IPS-NIHi7 (cell line): ENCODE data around the gene USB1.
"Not testable (repeated sequence)": the region's sequence is repeated elsewhere in the genome, so short reads cannot be mapped to it uniquely, and the experiment has no call there.

Experiments used
- DNase-seq: peaks from one replicate; pipeline ENCODE4 v3.0.0; 2012; ENCODE audit warnings: mixed read lengths; ENCODE audit errors: extremely low spot score

Gene USB1

DNA sequence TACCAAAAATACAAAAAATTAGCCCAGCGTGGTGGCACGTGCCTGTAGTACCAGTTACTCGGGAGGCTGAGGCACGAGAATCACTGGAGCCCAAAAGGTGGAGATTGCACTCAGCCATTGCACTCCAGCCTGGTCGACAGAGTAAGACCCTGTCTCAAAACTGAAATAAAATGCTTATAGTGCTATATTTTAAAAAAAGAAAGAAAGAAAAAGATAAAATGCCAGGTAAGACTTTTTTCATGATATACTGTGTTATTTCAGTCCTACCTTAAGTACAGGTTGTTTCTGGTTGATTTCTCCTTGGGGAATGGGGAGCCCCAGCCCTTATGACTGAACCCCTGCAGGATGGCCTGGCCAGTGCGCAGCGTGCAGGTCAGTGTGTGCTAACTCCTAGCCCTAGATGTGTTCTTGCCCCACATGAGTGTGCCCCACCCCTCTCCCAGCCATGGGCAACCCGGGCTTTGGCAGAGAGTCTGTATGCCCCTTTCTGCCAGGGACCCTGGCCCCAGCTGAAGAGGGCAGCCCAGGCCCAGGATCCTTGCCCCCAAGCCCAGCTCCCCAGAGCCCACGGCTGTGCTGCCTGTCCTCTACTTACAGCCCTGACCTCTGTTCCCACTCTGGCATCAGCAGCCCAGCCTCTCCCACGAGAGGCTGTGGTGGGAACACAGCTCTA lies 31.6 kb upstream of the USB1 start:
- DNase-seq = no peak

DNA sequence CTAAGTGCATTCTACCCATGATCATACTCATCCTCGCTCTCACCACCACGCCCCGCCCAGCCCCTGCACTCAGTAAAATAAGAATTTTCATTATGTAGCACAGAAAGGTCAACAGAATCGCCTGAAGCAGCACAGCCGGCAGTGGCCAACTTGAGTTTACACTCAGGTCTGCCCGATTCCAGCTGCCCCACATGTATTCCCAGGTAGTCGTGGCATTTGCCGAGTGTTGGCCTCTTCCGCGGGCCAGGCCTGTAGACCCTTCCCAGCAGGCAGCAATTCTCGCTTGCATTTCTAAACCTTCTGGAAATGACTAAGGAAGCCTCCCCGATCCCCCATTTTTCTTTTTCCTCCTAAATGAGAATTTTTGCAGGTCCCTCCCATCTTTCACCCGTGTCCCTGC lies 30.9 kb upstream of the USB1 start:
- DNase-seq = no peak

DNA sequence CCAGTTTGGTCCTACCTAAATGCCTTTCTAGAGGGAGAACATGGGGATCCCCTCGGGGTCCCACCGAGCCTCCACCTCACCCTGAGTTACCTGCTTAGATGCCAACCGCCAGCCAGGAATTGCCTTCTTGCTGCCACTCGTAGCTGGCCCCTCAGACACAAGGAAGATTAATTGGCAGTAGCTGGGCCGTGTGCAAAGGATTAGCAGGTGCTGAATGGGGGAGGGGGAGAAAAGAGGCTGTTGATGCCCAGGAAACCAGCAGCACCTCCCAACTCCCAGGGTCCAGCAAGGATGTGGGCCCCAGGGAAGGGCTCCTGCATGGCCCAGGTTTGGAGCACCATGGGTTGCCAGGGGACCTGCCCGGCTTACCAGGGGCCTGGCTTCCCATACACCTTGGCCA lies 30.2 kb upstream of the USB1 start, which contains the start of gene CNGB1:
Gene CNGB1, minus strand, starts transcription at position 159 of the 400 bp plus-strand sequence. CDS start 3,842 bp downstream, outside the sequence.
- no peak for DNase-seq

DNA sequence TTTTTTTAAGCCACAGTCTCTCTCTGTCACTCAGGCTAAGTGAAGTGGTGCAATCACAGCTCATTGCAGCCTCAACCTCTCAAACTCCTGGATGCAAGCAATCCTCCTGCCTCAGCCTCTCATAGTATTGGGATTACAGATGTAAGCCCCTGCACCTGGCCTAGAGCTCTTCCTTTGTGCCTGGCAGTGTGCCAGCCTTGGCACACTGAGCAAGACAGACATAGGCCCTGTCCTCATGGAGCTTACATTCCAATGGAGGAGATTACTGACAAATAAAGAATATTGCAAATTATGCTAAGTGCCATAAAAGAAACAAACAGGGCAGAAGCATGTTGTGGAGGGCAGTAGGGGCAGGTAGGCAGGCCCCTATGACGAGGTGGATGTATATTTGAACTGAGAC lies 29.4 kb upstream of the USB1 start:
- no peak for DNase-seq

DNA sequence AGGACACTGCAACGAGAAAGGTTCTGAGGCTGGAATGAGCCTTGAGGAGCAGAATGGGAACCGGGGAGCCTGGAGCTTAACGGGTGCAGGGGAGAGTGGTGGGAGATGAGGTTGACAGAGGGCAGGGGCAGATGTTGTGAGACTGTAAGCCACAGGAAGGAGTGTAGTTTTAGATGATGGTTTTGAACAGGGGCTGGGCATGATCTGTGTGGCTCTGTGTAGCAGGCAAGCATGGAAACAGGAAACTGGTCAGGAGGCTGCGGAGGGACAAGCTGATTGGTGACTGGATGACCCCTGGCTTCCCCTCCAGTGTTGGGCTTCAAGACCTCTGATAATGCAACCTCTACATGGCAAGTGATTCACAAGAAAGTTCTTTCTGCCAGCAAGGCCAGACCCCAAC lies 28.9 kb upstream of the USB1 start:
- DNase-seq = no peak

DNA sequence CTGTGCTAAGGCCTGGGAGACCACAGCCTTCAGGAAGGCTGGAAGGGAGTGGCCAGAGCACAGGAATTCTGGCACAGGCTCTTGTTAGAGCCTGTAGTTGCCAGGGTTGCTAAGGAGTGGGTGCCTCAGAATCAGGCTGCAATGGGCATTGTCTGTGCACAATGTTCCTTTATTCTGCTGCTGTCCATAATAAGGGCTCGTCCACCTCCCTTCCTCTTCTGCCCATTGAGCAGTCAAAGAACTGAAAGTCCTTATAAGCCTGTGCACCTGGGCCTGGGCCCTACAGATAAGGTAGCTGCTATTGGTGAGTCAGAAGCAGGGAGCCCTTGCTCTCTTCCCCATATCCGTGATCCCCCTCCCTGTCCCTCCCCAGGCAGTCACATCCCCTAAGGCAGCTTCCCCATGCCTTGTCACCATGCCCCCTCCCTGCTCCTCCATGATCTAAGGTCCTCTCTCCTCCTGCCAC lies 24.8 kb upstream of the USB1 start:
- DNase-seq = no peak

DNA sequence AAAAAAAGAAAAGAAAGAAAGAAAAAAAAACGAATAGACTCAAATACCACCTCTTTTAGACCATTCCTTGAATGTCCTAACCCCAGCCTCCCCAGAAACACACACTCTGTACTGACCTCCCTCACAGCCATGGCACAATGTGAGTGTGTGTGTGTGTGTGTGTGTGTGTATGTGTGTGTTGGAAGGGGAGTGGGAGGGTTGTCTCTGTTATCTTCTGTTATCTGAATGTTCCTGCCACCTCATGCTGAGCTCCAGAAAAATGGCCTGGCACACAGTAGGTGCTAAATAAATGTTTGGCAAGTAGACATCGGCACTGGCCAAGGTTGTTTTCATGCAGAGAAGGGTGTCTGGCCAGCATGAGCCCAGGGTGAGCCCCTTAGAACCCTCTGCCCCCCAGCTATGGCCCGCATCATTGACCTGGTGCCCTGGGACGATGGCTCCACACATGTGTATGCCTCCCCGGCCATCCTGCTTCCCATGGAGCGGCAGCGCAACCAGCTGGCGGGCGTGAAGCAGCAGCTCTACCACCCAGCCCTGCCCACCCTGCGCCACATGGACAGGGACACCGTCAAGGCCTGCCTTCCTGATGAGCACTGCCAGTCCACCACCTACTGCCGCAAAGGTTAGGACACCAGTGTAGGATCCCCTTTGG lies 23.7 kb upstream of the USB1 start:
- DNase-seq = peak; percentile 63

DNA sequence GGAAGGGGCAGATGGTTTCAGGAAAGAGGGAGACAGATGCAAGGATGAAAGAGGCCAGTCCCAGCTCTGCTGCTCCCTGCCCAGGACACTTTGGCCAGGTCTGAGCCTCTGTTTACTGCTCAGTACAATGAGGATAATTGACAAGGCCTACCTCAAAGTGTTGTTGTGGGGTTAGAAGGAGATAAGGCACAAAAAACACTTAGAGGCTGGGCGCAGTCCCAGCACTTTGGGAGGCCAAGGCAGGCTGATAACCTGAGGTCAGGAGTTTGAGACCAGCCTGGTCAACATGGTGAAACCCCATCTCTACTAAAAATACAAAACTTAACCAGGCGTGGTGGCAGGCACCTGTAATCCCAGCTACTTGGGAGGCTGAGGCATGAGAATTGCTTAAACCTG lies 23.1 kb upstream of the USB1 start:
- not testable (repeated sequence) for DNase-seq

DNA sequence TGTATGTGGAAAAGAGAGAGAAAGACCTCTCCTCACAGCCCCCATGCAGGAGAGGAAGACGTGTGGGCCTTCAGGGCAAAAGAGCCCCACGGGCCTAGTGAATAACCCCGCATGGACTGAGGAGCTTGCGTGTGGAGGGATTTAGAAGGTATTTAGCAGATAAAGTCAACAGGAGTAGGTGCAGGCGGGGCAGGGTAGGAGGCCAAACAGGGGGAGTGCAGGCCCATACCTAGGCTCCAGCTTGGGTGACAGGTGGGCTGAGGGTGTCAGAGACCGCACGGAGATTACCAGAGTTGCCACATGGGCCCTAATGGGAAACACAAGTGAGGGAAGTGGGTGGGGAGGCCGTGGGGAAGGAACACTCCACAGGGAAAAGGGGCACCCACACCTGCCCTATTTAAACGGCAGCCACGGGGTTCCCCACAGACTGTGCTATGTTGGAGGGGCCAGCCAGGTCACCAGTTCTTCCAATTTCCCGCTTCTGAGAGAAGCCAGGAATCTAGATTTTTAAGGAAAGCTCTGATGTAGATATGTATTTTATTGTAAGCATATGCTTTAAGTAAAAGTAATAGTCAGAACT lies 22.1 kb upstream of the USB1 start:
- DNase-seq = no peak

DNA sequence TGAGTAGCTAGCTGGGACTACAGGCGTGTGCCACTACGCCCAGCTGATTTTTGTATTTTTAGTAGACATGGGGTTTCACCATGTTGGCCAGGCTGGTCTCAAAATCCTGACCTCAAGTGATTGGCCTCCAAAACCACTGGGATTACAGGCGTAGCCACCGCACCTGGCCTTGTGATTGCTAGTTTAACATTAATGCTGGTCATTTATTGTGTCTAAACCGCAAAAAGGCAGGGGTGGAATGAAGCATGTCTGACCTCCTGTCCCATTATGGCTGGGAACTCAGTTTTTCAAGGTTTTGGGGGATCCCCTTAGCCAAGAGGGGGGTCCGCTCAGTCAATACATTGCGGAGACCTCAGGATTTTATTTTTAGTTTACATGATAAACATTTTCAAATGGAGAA lies 19.6 kb upstream of the USB1 start:
- DNase-seq = no peak

DNA sequence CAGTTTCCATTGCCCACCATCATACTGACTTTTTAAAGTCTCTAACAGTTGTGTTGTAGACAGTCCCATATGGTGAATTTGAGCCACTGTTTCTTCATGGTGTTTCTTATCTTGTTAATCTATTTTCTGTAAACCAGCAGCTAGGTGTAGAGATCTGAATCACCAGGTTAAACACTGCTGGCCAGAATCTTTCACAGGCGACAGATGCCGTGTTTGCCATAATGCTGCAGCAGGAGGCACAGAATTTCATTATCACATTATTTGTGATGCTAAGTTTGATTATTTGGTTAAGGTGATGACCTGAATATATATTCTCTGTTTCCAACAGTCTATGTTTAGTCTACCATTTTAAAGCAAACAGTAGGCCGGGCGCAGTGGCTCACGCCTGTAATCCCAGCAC lies 18.8 kb upstream of the USB1 start:
- DNase-seq = no peak

DNA sequence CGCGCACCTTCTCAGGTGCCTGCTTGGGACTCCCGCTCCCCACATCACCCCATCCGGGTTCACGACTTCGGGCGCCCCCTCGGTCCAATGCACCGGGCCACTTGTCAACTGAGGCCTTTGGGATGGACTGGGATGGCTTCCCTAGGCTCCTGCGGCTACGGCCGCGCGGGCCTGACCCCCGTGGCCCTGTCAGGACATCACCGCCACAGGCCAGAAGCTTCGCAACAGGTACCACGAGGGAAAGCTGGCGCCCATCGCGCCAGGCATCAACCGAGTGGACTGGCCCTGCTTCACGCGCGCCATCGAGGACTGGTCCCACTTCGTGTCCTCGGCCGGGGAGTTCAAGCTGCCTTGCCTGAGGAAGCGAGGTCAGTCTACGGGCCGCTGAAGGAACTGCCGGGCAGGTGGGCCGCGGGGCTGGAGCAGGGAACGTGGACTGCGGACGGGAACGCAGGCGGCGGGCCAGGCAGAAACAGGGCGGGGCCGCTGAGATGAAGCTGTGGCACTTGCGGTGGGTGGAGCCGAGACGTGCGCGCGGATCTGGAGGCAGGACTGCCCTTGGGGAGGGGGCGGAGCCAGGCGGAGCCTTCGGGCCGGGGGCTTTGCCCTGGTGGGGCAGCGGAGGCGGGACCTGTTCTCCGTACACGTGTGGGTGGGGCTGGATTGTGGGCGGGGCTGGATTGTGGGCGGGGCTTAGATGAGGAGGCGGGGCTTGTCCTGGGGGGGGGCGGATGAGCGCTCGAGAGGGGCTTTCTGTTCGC lies 16.6 kb upstream of the USB1 start:
- peak; percentile 100 for DNase-seq

DNA sequence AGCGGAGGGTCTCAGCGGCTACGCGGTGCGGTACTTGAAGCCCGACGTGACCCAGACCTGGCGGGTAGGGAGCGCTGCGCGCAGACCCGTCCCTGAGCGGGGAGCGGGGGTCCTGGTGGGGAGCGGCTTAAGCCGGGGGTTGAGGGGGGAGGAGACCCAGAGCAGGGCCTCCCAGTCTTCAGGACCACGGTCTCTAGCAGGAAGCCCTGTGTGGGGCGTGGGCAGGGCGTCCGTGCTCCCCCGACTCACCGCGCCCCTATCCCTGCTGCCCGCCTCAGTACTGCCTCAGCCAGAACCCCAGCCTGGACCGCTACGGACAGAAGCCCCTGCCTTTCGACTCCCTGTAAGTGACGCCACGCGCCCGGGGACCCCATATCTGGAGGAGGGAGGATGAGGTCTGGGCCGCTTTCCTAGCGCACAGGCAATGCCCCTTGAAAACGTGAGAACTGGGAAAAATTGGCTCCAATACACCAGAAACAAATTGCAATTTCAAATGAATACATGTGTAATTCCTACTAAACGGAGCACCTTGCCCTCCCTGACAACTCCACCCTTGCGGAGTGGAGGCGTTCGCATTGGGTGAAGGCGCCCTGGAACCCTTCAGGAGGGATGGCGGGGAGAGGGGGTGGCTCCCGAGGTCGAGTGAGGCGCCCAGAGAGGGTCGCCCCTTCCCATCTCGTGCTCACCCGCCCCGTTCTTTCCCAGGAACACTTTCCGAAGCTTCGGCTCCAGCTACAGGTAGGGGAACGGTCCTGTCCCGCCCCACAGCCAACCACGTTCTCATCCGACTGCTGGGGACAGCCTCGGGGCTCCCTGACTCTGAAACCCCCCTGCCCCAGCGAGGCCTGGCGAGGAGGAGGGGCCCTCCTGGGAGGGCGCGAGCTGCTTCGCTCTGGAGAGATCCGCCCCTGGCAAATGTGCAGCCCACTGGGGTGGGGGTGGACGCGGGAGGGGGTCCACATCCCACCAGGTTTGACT lies 15.7 kb upstream of the USB1 start:
- no peak for DNase-seq

DNA sequence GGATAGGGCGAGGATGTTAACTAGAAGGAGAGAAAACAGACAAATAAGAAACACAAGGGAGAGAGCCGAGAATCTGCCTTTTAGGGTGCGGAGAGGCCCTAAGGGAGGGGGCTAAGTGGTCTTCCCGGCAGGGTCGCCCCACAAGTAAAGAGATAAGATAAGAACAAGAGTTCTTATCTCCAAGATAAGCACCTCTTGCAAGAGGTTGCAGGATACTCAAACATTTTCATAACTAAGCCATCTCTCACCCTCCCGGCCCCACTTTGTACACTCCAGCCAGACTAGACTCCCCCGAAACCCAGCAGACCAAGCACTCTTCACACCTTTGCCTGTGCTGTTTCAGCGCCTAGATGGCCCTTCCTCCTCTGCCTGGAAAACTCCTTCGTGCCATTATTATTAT lies 15.0 kb upstream of the USB1 start:
- DNase-seq = no peak

DNA sequence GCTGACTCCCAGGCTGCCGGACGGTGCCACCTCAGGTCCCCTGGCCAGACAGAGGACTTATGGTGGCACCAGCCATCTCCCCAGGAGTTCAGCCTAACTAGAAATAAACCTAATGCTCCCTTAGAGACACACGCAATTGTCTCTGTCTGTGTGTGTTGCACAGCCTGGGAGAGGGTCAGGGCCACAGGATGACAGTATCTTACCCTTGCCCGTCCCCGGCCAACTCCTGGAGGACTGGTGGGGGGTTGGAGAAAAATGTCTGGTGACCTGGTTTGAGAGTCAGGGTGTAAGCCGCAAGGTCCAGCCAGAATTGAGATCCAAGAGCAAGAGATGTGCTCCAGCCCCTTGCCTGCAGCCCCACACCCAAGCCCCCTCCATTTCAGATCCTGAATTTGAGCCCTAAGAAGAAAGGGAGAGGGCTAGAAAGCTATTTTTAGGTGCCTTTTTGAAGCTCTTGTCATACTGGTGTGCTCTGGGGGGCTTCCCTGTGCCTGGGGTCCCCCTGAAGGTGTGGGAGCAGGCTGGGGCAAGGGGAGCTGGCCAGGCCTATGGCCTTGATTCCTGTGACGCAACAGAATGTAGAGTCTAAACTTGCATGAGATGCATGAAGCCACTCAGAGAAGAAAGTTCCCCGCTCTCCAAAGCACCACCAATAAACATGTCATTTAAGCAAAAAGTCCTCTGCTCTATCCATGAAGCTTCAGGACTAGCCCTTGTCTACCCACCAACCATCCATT lies 13.6 kb upstream of the USB1 start:
- DNase-seq = no peak

DNA sequence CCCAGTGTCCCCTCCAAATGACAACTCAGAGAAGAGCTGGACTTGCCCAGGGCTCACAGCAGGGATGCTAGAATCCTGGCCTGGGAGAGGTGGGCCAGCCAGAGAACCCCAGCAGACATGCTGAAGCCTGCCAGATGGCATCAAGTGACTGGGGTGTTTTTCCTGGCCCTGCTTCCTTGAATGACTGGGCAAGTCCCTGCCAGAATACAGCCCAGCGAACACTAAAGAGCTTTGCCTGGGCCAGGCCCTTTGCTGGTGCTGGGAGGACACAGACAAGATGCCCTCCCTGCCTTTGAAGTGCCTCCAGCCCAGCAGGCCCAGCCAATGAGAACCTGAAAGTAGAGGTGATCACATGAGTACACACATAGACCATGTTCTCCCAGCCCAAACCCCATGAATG lies 12.3 kb upstream of the USB1 start:
- no peak for DNase-seq

DNA sequence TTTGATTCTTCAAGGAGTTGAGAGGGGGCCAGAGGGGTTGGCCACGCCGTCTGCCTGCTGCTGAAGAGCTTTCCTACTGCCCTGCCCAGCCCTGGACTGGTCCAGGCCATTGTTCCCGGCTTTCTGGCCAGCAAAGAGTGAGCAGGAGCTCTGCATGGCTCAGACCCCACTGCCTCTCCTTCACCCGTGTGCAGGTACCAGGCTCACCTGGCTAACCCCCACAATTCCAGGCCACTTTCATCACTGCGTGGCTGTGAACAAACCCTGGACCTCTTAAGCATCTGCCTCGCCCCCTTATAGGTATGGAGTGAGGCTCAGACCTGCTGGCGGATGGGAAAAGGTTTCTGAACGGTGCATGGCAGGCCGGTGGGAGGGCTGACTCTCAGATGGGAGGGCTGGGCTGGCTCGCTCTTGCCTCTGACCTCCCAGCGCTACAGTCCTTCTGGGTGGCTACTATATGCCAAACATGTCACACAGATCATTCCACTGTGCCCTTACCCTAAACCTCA lies 9.6 kb upstream of the USB1 start:
- no peak for DNase-seq

DNA sequence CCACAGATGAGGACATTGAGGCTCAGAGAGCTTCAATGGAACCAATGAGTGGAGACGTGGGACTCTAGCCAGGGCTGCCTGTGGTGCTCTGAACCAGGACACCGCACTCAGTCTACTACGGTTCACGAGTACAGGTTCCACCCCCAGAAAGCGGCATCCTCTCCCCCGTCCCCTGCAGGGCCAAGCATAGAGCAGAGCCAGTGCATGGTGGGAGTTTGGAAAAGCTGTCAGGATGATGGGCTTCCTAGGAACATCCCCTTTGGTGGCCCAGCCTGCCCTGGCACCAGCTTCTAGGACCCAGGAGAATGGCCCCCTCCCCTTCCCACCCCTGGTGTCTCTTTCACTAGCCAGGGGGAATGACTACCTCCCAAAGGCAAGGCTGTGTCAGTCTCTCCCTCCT lies 9.1 kb upstream of the USB1 start:
- no peak for DNase-seq

DNA sequence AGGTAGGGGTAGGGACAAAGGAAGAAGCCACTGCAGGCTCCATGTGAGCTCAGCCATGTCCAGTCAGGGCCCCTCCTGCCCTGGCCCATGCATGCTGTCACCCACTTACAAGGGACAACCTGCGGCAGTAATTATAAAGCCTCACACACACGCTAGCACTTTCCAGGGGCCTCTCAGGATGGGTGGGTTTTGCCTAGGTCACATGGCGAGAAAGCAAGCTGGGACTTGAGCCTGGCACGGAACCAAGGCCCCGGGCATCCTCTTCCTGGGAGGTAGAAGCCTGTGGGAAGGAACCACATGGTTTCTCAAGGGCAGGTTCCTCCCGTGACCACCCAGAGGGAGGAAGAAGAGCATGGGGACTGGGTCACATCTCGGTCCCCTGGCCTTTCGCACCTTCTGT lies 7.8 kb upstream of the USB1 start:
- no peak for DNase-seq

DNA sequence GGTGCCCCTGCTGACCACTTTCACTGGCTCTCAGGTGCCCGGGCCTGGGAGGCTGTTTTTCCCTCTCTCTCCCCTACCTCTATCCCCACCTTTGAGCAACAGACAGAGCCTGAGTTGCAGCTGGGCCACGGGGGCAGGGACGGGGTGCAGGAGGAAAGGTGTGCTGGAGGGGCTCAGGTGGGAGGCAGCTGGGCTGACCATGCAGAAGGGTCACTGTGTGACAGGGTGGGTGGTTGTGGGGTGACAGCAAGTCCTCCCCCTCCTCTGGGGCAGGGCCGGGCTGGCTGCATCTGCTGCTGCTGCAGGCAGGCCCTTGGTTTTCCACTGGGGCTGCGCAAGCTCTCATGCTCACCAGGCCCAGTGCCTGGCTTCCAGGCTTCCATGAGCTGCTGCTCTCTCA lies 7.3 kb upstream of the USB1 start:
- DNase-seq = no peak
